GM18526 (cell line): ENCODE measurements around the gene DCLRE1A.

Experiments used
- POLR2A ChIP-seq: IDR thresholded peaks from 3 replicates; pipeline ENCODE4 v1.6.1; 2011; ENCODE audit not compliant: insufficient read length; ENCODE audit errors: extremely low read depth

DCLRE1A gene

GRCh38 chr10:113867904-113868303, 14.0 kb upstream of the DCLRE1A start:
- no peak for TF ChIP-seq POLR2A

- no peak for TF ChIP-seq POLR2A
Measured at GRCh38 chr10:113866551-113867394, 12.9 kb upstream of the DCLRE1A start.

- no peak for TF ChIP-seq POLR2A
Measured at GRCh38 chr10:113865901-113866300, 12.0 kb upstream of the DCLRE1A start.

GRCh38 chr10:113859261-113859660, 5.4 kb upstream of the DCLRE1A start:
- TF ChIP-seq POLR2A: no peak

- no peak for TF ChIP-seq POLR2A
Measured at GRCh38 chr10:113858541-113858940, 4.7 kb upstream of the DCLRE1A start.

GRCh38 chr10:113857210-113857609, 3.3 kb upstream of the DCLRE1A start:
- no peak for TF ChIP-seq POLR2A

GRCh38 chr10:113856563-113856962, 2.7 kb upstream of the DCLRE1A start:
- TF ChIP-seq POLR2A: no peak

- TF ChIP-seq POLR2A: peak; percentile 75
Measured at GRCh38 chr10:113854761-113855588, 1.1 kb upstream of the DCLRE1A start.

- TF ChIP-seq POLR2A: no peak
Measured at GRCh38 chr10:113853578-113854012, 287 bp downstream of the DCLRE1A start.

GRCh38 chr10:113849946-113850345, 3.9 kb downstream of the DCLRE1A start:
- no peak for TF ChIP-seq POLR2A

GRCh38 chr10:113849140-113849803, 4.6 kb downstream of the DCLRE1A start:
- no peak for TF ChIP-seq POLR2A

- TF ChIP-seq POLR2A: no peak
Measured at GRCh38 chr10:113846036-113846435, 7.8 kb downstream of the DCLRE1A start.

- TF ChIP-seq POLR2A: no peak
Measured at GRCh38 chr10:113843972-113844485, 9.9 kb downstream of the DCLRE1A start.

GRCh38 chr10:113842171-113842570, 11.7 kb downstream of the DCLRE1A start:
- TF ChIP-seq POLR2A: no peak

- TF ChIP-seq POLR2A: no peak
Measured at GRCh38 chr10:113825791-113826190, 28.1 kb downstream of the DCLRE1A start.
